Smooth muscle cell of the umbilical artery (primary cell): ENCODE results near the gene CCDC188. TPM values are rescaled to one million over a fixed set of nuclear protein-coding genes. Genes with fewer than 3 reads are reported as not detected.

Experiments used
- total RNA-seq: library from RNA; depleted of rRNA; stranded (reverse); fragments of >200 nt; gene quantifications from 2 replicates; pipeline ENCODE4 v1.2.3, GENCODE V29; 2014

CCDC188 gene
- total RNA-seq: 0.30 TPM in 1 of 2 replicates, not detected in the other

DNA sequence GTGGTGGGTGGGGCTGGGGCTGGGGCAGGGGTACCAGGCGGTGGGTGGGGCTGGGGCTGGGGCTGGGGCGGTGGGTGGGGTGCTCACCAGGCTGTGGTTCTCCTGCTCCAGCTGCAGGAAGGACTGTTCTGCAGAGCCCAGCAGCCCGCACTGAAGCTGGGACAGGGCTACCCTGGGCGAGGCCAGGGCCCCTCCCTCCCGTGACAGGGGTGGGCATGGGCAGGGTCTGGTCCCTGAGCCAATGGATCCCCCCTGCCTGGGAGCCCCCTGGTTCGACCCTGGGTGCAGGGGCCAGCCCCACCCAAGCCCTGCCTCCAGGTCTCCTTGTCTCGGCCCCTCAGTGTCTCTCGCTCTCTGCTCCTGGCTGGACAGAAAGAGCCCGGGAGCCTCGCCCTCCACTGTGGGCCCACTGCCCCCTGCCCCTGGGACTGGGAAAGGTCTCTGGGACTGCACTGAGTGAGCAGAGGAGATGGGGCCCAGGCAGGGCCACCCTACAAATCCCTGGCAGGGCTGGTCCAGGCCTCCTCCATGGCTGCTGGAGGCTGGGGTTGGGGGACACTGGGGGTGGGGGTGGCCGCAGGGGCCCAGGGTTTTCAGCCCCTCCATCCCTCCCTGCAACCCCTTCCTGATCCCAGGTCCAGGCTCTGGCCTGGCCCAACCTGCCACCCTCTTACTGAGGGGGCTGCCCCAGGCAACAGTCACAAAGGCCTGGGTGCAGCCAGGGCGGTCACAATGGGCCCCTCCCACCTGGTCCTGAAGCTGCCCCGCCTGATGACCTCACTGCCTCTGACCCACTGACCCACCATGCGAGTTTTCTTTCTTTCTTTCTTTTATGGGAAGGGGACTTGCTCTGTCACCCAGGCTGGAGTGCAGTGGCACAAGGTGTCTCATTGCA lies at the start of gene CCDC188:
TSS of gene CCDC188 (minus strand) at position 675 of the 895 bp plus-strand sequence. CDS start at position 606, 69 bp downstream.

DNA sequence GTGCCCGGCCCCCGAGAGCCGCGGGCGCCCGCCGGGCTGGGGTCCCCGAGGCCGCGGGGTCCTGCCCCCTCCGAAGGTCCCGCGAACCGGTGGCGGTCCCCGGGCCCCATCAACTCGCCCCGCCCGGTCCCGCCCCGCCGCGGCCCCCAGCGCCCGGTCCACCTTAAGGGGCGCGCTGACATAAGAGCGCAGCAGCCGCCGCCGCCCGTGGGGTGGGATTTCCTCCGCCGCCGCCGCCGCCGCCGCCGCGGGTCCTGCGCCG lies 19.3 kb downstream of the CCDC188 start, which contains the start of gene ZDHHC8:
TSS of gene ZDHHC8 (plus strand) at position 208 of the 262 bp plus-strand sequence. CDS start 144 bp downstream, outside the sequence.

DNA sequence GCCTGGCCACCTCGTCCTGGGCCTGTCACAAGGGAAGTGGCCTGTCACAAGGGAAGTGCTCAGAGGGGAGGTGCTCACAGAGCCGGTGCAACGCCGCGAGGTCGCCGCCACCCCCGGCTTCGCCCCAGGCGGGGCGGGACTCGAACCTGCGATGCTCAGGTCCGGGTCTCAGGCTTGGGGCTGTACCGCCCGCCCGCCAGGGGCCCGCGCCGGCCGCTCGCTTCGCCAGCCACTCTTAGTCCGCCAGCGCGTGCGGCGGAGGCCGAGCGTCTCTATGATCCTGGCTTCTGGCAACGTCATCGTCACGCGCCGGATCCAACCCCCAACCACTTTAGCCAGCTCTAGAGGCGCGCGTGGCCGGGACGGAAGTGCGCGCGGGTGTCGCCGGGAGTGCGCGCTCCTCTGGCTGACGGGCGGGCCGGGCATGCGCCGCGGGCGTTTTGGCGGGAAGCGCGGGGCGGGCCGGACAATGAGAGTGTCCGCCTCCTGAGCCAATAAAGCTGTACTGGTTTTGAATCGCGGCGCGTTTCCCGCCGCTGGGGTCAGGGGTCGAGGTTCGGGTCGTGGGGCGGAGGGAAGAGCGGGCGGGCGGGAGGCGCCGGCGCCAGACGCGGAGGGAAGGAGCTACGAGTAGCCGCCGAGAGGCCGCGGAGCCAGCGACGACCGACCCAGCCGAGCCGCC lies 33.8 kb downstream of the CCDC188 start, which contains the start of gene TRMT2A:
TSS of gene TRMT2A (minus strand) at position 276 of the 682 bp plus-strand sequence. CDS start 320 bp downstream, outside the sequence.

DNA sequence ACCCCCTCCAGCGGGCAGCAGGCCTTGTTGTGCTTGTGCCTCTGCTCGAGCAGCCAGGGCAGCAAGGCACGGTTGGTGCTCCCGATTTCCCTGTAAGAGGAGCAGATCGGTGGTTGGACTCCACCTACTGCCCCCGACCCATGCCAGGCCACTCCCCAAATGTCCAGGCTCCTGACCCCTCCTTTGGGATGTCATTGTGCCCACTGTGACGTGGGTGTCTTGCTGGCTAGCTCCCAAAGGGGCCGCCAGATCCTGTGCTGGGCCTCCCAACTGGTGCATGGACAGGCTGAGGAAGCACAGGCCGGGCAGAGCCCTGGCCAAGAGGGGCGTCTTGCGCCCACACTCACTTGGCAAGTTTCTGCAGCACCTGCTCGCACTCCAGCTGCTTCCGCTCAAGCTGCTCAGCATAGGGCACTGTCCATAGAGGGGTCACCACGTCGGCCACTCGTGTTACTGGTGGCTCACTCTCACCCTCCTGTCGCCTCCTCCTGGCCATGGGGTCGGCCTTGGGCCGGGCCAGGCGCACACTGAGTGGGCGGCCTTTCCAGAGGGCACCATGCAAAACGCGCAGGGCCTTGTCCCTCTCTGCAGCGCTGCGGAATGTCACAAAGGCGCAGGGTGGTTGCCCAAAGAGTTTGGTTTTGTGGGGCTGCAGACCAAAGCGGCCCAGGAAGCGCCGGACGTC lies 35.0 kb downstream of the CCDC188 start, which contains the start of gene RANBP1:
TSS of gene RANBP1 (plus strand) at position 414 of the 685 bp plus-strand sequence. CDS start at position 495, 81 bp downstream.

Other genes with a start within 250 kb of the CCDC188 start
- gene COMT, start 209.3 kb downstream of the CCDC188 start, total RNA-seq: 252 and 308 TPM in 2 replicates
- 13.1 and 18.2 TPM in 2 replicates for gene TXNRD2, start 209.2 kb downstream of the CCDC188 start, total RNA-seq
- gene ARVCF, start 134.2 kb downstream of the CCDC188 start, total RNA-seq: 8.6 and 13.2 TPM in 2 replicates
- gene TANGO2, start 129.9 kb downstream of the CCDC188 start, total RNA-seq: 54.1 and 61.5 TPM in 2 replicates
- 26.1 and 41.0 TPM in 2 replicates for gene DGCR8, start 70.8 kb downstream of the CCDC188 start, total RNA-seq
- 184 and 194 TPM in 2 replicates for gene RANBP1, start 35.0 kb downstream of the CCDC188 start, total RNA-seq
- 40.7 and 42.3 TPM in 2 replicates for gene TRMT2A, start 33.8 kb downstream of the CCDC188 start, total RNA-seq
- 8.6 and 32.7 TPM in 2 replicates for gene ZDHHC8, start 19.3 kb downstream of the CCDC188 start, total RNA-seq
- gene RTN4R, start 117.3 kb upstream of the CCDC188 start, total RNA-seq: 0.59 and 0.97 TPM in 2 replicates
- 28.7 and 40.4 TPM in 2 replicates for gene DGCR6L, start 169.0 kb upstream of the CCDC188 start, total RNA-seq
- gene ZNF74, start 243.1 kb upstream of the CCDC188 start, total RNA-seq: 11.9 and 14.6 TPM in 2 replicates